CD4-positive, alpha-beta T cell treated with Interleukin-10 for 1 hour (primary cell): ENCODE measurements around the gene NRP2.

ENCODE experiments used
- DNase-seq: peaks from one replicate; pipeline ENCODE4 v3.0.0-alpha.2; 2020

The NRP2 gene

GRCh38 chr2:205659922-205660321, 22.4 kb upstream of the NRP2 start:
- DNase-seq: no peak

GRCh38 chr2:205660521-205661124, 21.7 kb upstream of the NRP2 start:
- no peak for DNase-seq

- no peak for DNase-seq
These were observed 21.0 kb upstream of the NRP2 start for GRCh38 chr2:205661281-205661680.

GRCh38 chr2:205662206-205662965, 19.9 kb upstream of the NRP2 start:
- DNase-seq: no peak

GRCh38 chr2:205665791-205666190, 16.5 kb upstream of the NRP2 start:
- DNase-seq: no peak

- no peak for DNase-seq
These were observed 12.0 kb upstream of the NRP2 start for GRCh38 chr2:205670292-205670691.

GRCh38 chr2:205673312-205673711, 9.0 kb upstream of the NRP2 start:
- no peak for DNase-seq

- DNase-seq: peak; percentile 38
These were observed 6.3 kb upstream of the NRP2 start for GRCh38 chr2:205675861-205676516.

GRCh38 chr2:205678541-205679142, 3.7 kb upstream of the NRP2 start:
- no peak for DNase-seq

GRCh38 chr2:205679410-205680009, 2.8 kb upstream of the NRP2 start:
- no peak for DNase-seq

GRCh38 chr2:205680067-205680466, 2.2 kb upstream of the NRP2 start:
- DNase-seq: peak; percentile 53

GRCh38 chr2:205680903-205681302, 1.4 kb upstream of the NRP2 start:
- DNase-seq: no peak

GRCh38 chr2:205681401-205682238, 681 bp upstream of the NRP2 start:
- DNase-seq: no peak

GRCh38 chr2:205682971-205683501, 735 bp downstream of the NRP2 start:
- no peak for DNase-seq

GRCh38 chr2:205683502-205684367, 1.4 kb downstream of the NRP2 start:
- no peak for DNase-seq

- no peak for DNase-seq
These were observed 2.6 kb downstream of the NRP2 start for GRCh38 chr2:205684871-205685313.

- no peak for DNase-seq
These were observed 3.2 kb downstream of the NRP2 start for GRCh38 chr2:205685314-205686055.

GRCh38 chr2:205686056-205686782, 3.9 kb downstream of the NRP2 start:
- DNase-seq: no peak
